Measurements from ENCODE around the gene MALT1.

MALT1 gene

GRCh38 chr18:58691256-58691655, 20.0 kb downstream of the MALT1 start:
- FAIRE-seq (peak; percentile 92), DNase-seq (ENCODE audit: low spot score) (peak; percentile 93)

GRCh38 chr18:58692422-58693185, 21.3 kb downstream of the MALT1 start:
- DNase-seq (ENCODE audit: low spot score) (no peak), FAIRE-seq (no peak)

DNA sequence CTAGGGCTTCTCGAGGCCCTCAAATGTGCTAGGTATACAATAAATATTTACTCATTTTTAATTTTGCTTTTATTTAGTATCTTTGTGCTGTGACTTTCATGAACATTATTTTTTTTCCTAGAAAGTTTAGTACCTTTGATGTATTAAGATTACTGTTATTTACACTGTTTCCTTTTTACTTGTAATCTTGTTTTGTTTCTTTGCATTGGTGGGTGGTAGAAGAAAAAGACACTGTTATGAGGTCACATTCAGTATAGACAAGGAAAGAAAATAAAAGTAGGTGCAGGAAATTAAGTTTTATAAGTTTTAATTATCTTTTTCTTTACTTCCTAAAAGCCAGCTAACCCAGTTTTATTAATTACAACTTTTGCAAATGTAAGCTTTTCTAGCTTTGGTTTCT, 23.0 kb downstream of the MALT1 start:
- DNase-seq (ENCODE audit: low spot score) (no peak), FAIRE-seq (no peak)

DNA sequence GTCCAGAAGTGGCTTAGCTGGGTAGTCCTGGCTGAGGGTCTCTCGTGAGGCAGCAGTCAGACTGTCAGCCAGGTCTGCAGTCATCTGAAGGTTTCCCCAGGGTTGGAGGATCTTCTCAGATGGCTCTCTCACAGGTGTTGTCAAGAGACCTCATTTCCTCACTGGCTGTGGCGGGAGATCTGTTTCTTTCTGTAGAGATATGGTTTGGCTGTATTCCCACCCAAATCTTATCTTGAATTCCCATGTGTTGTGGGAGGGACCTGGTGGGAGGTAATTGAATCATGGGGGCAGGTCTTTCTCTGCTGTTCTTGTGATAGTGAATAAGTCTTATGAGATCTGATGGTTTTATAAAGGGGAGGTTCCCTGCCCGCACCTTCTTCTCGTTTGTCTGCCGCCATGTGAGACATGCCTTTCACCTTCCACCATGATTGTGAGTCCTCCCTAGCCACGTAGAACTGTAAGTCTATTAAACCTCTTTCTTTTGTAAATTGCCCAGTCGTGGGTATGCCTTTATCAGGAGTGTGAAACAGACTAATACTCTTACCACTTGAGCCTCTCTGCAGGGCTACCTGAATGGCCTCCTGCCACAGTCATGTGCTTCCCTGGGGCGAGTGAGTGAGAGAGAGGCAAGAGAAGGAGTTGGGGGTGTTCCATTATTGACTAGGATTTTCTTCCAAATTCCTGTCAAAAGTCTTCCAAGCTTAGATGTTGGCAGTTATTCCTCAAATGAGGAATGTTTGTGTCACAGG, 23.6 kb downstream of the MALT1 start:
- no peak for FAIRE-seq
- no peak for DNase-seq (ENCODE audit: low spot score)

GRCh38 chr18:58695772-58696171, 24.5 kb downstream of the MALT1 start:
- DNase-seq (ENCODE audit: low spot score) = no peak
- no peak for FAIRE-seq

GRCh38 chr18:58697146-58697545, 25.9 kb downstream of the MALT1 start:
- FAIRE-seq (no peak), DNase-seq (ENCODE audit: low spot score) (no peak)

- FAIRE-seq = no peak
- no peak for DNase-seq (ENCODE audit: low spot score)
These were observed 27.5 kb downstream of the MALT1 start for GRCh38 chr18:58698701-58699193.

DNA sequence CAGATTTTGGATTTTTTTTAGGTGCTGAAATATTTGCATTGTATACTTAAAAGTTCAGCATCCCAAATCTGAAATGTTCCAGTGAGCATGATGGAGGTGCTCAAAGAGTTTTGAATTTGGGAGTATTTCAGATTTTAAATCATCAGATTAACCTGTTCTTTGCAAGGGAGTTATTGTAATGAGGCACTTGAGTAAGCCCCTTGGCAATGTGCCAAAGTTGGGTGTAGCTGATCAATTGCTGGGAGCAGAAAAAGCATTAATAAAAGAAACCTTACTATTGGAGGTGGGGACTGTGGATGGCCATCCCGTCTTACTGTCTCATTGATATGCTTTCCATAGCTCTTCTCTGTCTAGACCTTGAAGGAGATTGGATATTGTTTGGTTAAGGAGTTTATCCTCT, 28.3 kb downstream of the MALT1 start:
- FAIRE-seq (no peak), DNase-seq (ENCODE audit: low spot score) (no peak)

DNA sequence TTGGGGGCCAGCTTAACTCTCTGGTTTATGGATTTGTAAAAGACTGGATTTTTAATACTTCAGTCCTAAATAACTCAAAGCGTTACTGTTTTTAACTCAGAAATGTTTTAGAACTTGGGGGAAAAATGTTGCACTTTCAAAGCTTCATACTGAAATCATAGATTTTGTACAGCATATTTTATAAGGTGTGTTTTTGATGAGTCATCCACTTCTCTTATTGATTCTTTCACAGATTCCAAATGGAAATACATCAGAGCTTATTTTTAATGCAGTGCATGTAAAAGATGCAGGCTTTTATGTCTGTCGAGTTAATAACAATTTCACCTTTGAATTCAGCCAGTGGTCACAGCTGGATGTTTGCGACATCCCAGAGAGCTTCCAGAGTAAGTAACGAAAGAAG, 28.9 kb downstream of the MALT1 start:
- FAIRE-seq (no peak), DNase-seq (ENCODE audit: low spot score) (no peak)

GRCh38 chr18:58712930-58713329, 41.7 kb downstream of the MALT1 start:
- DNase-seq (ENCODE audit: low spot score) (no peak), FAIRE-seq (no peak)

DNA sequence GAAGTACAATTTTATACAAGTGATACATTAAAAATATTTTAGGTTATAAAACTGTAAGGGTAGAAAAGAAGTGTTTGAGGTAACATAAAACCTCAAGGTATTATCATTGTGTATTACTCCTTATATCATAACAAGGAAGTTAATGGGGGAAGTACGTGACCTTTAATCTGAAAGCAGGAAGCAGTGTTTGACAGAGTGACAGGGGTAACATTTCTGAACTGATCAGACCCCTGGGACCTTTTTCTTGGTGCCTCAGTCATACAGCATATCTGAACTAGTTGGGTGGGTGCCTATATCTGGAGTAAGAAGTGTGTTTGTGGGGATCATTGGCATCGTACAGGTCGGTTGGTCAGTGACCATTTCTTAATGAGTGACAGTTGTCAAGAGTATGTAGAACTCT, 43.0 kb downstream of the MALT1 start:
- DNase-seq (ENCODE audit: low spot score) (no peak), FAIRE-seq (no peak)

DNA sequence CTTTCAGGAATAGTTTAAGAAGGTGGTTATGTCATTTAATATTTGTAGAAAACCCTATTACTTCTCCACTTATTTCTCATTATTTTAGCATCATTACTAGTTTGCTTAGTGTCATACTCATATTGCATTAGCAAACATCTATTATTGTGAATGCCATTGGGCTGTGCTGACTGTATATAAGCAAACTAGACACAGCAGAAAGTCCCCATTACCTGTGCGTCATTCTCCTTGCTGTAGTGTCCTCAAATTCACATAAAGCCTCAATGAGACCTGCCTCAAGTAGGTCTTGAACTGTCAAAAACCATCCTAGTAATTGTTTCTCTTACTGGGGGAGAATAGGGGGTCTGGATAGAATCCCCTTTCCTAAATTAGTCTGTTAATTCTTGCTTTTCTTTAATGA, 43.6 kb downstream of the MALT1 start:
- FAIRE-seq (no peak), DNase-seq (ENCODE audit: low spot score) (no peak)

GRCh38 chr18:58715540-58715939, 44.3 kb downstream of the MALT1 start:
- DNase-seq (ENCODE audit: low spot score) (no peak), FAIRE-seq (no peak)

DNA sequence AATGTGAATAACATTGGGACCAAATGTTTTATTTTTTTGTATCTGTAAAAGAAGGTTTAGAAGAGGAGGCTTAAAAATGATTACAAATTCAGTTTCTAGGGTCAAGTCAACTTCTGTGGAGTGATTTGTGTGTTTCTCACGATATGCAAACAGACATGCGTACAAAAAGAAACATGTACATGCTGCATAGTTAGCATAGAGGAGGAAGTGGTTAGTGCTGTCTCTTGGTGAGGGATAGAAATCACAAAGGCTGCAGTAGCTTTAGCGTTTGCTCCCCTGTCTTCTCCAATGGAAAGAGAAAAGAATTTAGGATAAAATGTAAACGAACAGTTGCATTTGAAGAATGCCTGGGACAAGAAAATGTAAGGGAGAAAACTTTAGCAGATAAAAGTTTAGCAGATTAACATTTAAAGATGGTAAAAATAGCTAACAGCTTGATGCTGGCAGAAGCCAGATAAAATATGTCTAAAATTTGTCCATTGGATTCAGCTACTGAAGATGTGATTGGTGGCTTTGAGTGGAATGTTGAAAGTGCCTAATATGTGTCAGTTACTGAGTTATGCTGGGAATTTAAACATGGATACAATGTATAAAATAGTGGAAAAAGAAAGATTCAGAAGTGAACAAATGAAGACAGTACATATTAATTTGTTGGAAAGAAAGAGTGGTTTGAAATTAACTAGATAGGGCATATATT, 44.9 kb downstream of the MALT1 start:
- FAIRE-seq (no peak), DNase-seq (ENCODE audit: low spot score) (no peak)

- DNase-seq (ENCODE audit: low spot score) (no peak), FAIRE-seq (no peak)
These were observed 50.4 kb downstream of the MALT1 start for GRCh38 chr18:58721566-58722239.

DNA sequence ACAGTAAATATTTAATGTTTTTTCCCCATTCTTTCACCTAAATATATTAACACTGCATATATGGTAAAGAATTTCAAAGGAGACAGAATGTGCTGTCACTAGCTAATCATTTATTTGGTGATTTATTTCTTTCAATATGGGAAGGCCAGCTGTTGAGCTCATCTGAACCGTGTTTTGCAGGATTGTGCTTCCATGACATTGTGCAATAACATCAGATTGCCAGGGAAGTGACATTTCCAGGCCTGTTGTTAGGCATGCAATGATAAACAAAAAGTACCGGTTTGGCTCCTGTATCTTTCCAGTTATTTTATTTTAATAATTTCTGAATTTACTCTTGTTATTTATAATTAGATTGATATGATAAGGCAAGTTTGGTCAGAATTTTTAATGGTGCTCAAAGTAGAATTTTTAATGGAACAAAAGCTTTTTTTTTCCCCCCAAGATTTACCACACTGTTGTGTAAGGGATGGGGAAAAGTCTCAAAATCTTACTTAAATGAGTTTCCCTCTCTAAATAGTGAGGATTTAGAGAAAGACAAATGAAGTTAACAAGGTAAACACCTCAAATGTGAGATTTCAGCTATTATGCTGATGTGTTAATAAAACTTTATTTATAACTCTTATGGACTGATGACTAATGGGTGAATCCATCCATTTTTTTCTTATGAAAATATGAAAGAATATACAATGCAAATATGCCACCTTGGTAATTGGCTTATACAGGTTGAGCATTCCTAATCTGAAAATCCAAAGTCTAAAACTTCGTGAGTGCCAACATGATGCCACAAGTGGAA, 52.7 kb downstream of the MALT1 start:
- peak; percentile 17 for DNase-seq (ENCODE audit: low spot score)
- no peak for FAIRE-seq

DNA sequence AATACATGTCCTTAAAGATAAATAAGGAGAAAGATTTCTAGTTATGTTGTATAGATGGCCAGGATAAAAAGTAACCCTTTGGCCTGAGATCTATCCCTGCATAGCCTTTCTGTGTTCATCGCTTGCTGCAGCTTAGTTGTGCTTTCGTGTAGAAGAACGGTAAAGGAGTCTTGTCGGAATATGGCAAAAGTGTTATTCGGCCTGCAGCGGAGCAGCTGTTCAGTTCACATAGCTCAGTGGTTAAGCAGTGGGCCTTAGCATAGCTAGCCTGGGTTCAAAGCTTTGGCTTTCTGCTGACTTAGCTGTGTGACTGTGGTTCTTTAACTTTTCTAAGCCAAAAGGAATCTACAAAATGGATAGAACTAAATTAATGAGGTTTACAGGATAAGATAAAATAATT, 55.4 kb downstream of the MALT1 start:
- FAIRE-seq (no peak), DNase-seq (ENCODE audit: low spot score) (no peak)

- no peak for FAIRE-seq
- DNase-seq (ENCODE audit: low spot score) = no peak
These were observed 56.7 kb downstream of the MALT1 start for GRCh38 chr18:58727776-58728500.

DNA sequence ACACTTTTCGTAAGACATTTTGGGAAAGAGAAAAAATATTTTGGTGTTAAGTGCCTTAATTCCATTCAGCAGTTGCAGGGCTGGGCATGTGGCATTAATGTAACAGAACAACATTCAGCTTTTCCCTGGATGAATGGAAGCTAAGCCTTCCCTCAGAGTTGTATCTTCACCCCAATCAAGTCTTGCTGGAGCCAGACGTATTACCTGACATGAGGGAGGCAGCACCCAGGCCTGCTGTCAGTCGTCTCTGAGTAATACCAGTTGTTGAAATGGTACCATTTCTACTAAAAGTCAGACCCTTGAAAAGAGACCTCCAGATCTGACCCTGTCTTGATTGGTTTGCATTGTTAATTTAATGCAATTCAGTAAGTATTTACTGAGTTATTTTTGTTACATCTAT, 57.5 kb downstream of the MALT1 start:
- DNase-seq (ENCODE audit: low spot score) = no peak
- FAIRE-seq = no peak

- DNase-seq (ENCODE audit: low spot score) (no peak), FAIRE-seq (no peak)
These were observed 59.4 kb downstream of the MALT1 start for GRCh38 chr18:58730618-58731017.

All from RCC 7860 (cell line).